ENCODE data around the gene ANKS1A.

- TF ChIP-seq CTCF (IDR thresholded peaks at IDR 0.05; ENCODE audit: poor library complexity) = no peak
- TF ChIP-seq EZH2 (IDR thresholded peaks at IDR 0.05; ENCODE audit: borderline replicate concordance) = no peak
Observed at GRCh38 chr6:34958734-34959133, 69.7 kb downstream of the ANKS1A start.

Data from hepatocyte (in vitro differentiated cells).